Endometrial microvascular endothelial cells (primary cell): ENCODE data around the gene SNTA1. TPM values are rescaled to one million over a fixed set of nuclear protein-coding genes. Genes with fewer than 3 reads are reported as not detected.
"Not testable (repeated sequence)": the region's sequence is repeated elsewhere in the genome, so short reads cannot be mapped to it uniquely, and the experiment has no call there.

Experiments
- in situ Hi-C: cut with HindIII; loops from 2 replicates; pipeline ENCODE4 v1.10.0; 2017; ENCODE audit warnings: low sequenced_read_pairs, low pct_unique_long_range_greater_than_20kb; ENCODE audit errors: inconsistent ontology term
- total RNA-seq: library from RNA; depleted of rRNA; stranded (reverse); fragments of >200 nt; gene quantifications from one replicate; pipeline ENCODE4 v1.2.3, GENCODE V29; 2015; ENCODE audit errors: inconsistent ontology term

SNTA1 gene
- total RNA-seq, 1 donor from 2014 or later, result 7.2 TPM

- in situ Hi-C loops, result no loop called here
These were observed 27.3 kb upstream of the SNTA1 start for GRCh38 chr20:33470866-33471265.

GRCh38 chr20:33470457-33470856 lies 26.9 kb upstream of the SNTA1 start:
- in situ Hi-C loops, result no loop called here

GRCh38 chr20:33466303-33466646 lies 22.7 kb upstream of the SNTA1 start:
- in situ Hi-C loops, result no loop called here

DNA sequence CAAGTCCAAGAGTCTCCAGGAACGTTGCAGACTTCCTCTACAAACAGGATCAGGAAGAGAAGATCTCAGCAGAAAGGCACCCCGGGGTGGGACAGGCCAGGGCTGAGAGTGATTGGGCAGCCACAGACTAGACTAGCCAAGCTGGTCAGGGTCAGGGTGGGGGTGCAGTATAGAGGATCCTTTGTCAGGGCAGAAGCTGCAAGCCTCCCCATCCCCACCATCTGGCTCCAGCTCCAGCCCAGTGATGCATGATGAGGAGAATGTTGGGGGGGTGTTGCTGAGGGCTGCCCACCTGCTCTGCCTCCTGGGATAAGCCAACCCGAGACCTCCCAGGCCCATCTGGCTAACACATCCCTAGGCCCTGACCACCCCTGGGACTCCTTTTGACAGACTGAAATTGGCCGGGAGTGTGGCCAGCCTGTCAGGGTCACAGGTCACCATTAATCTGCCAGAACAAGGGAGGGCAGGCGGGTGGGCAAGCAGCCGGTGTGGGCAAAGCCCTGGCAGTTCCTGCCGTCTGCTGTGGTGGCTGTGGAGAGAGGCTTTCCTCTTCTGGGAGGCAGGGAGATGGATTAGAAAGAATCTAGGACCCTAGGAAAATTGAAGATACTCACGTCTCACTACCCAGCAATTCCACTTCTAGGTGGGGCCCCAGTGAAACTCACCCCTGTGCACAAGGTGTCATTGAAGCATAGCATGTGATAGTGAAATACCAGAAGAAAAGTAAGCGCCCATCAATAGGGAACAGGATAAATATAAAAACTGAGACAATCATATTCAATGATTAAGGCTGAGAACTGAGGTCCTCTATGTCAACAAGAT lies 22.1 kb upstream of the SNTA1 start:
- in situ Hi-C loops, result no loop called here

GRCh38 chr20:33464759-33465158 lies 21.2 kb upstream of the SNTA1 start:
- in situ Hi-C loops, result not testable (repeated sequence)

DNA sequence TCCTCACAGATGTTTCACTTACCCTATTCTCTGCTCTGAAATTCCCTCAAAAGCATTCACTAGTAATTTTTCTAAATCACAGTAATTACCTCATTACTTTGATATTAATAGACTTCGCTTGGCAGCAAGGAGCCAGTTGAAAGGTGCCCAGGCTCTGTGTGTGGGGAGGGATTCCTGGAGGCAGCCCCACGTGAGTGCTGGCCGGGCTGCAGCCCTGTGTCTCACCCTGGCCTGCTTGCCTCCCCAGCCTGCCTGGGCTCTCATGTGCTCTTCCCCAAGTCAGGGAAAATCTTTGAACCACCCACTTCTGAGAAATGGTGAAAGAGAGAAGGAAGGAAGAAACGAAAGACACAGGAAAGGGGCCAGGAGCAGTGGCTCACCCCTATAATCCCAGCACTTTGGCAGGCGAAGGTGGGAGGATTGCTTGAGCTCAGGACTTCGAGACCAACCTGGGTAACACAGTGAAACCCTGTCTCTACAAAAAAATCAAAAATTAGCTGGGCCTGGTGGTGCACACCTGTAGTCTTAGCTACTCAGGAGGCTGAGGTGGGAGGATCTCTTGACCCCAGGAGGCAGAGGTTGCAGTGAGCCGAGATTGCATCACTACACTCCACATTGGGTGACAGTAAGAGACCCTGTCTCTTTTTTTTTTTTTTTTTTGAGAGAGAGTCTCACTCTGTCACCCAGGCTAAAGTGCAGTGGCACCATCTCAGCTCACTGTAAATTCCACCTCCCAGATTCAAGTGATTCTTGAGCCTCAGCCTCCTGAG lies 20.0 kb upstream of the SNTA1 start:
- in situ Hi-C loops, result no loop called here

GRCh38 chr20:33460711-33461110 lies 17.1 kb upstream of the SNTA1 start:
- in situ Hi-C loops, result no loop called here

- in situ Hi-C loops, result no loop called here
These were observed 16.0 kb upstream of the SNTA1 start for GRCh38 chr20:33459599-33459998.

- in situ Hi-C loops, result not testable (repeated sequence)
These were observed 13.5 kb upstream of the SNTA1 start for GRCh38 chr20:33456916-33457642.

- in situ Hi-C loops, result no loop called here
These were observed 7.3 kb upstream of the SNTA1 start for GRCh38 chr20:33450867-33451266.

GRCh38 chr20:33445881-33446625 lies 2.5 kb upstream of the SNTA1 start:
- in situ Hi-C loops, result no loop called here

GRCh38 chr20:33444797-33445560 lies 1.4 kb upstream of the SNTA1 start:
- in situ Hi-C loops, result no loop called here

DNA sequence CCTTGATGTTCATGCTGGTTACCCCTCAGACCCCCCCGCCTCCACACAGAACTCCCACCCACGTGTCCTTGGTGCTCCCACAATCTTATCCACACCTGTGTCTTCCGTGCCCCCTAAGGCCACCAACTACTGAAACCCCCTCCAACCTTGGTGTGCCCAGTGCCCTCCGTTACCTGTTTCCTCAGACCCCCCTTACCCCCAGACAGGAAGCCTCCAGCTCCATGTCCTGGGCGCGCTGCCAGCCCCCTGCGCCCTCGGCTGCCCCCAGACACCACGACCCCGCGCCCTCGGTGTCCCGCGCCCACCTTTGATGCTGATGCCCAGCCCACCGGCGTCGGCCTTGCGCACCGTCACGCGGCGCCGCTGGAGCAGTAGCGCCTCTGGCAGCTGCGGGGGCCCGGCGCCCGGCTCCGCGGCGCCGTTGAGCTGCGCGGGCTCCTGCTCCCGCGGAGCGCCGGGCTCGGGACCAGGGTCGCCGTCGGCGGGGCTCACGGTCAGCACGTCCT lies 504 bp downstream of the SNTA1 start:
- in situ Hi-C loops, result no loop called here

GRCh38 chr20:33442136-33443005 lies 1.2 kb downstream of the SNTA1 start:
- in situ Hi-C loops, result no loop called here

GRCh38 chr20:33441142-33441955 lies 2.2 kb downstream of the SNTA1 start:
- in situ Hi-C loops, result no loop called here

DNA sequence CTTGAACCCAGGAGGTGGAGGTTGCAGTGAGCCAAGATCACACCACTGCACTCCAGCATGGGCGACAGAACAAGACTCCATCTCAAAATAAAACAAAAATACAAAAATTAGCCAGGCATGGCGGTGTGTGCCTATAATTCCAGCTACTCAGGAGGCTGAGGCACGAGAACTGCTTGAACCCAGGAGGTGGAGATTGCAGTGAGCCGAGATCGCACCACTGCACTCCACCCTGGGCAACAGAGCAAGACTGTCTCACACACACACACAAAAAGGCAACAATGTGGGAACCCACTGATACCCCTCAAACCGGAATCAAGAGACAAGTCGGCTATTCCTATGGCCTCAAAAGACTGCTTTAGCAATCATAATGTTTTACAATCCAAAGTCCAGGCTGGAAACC lies 3.0 kb downstream of the SNTA1 start:
- in situ Hi-C loops, result not testable (repeated sequence)
